ENCODE measurements around the gene RHBDF1.
"Not testable (repeated sequence)": the region's sequence is repeated elsewhere in the genome, so short reads cannot be mapped to it uniquely, and the experiment has no call there.

DNA sequence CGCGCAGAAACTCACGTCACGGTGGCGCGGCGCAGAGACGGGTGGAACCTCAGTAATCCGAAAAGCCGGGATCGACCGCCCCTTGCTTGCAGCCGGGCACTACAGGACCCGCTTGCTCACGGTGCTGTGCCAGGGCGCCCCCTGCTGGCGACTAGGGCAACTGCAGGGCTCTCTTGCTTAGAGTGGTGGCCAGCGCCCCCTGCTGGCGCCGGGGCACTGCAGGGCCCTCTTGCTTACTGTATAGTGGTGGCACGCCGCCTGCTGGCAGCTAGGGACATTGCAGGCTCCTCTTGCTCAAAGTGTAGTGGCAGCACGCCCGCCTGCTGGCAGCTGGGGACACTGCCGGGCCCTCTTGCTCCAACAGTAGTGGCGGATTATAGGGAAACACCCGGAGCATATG is 61.7 kb downstream of the RHBDF1 start:
- TF ChIP-seq, protein P1, sequence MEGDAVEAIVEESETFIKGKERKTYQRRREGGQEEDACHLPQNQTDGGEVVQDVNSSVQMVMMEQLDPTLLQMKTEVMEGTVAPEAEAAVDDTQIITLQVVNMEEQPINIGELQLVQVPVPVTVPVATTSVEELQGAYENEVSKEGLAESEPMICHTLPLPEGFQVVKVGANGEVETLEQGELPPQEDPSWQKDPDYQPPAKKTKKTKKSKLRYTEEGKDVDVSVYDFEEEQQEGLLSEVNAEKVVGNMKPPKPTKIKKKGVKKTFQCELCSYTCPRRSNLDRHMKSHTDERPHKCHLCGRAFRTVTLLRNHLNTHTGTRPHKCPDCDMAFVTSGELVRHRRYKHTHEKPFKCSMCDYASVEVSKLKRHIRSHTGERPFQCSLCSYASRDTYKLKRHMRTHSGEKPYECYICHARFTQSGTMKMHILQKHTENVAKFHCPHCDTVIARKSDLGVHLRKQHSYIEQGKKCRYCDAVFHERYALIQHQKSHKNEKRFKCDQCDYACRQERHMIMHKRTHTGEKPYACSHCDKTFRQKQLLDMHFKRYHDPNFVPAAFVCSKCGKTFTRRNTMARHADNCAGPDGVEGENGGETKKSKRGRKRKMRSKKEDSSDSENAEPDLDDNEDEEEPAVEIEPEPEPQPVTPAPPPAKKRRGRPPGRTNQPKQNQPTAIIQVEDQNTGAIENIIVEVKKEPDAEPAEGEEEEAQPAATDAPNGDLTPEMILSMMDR (conservative IDR thresholded peaks at IDR 0.05; ENCODE audit: low read depth in 2 of 2): peak; percentile 43 to 55
- TF ChIP-seq EZH2phosphoT487 (IDR thresholded peaks at IDR 0.05; ENCODE audit: unreplicated experiment): not testable (repeated sequence)

All from GM23338 (cell line).